T-helper 2 cell (primary cell): ENCODE results near the gene CRYBG1.
"Not testable (repeated sequence)": the region's sequence is repeated elsewhere in the genome, so short reads cannot be mapped to it uniquely, and the experiment has no call there.

Experiments used
- DNase-seq, 5 experiments: peaks; one replicate each; pipeline versions ENCODE4 v3.0.0 to v3.0.0-alpha.2; 2012 to 2022

Gene CRYBG1

GRCh38 chr6:106510090-106510970 is 149.8 kb downstream of the CRYBG1 start:
- peak; percentile 51 to 86 (median 57) for DNase-seq

DNA sequence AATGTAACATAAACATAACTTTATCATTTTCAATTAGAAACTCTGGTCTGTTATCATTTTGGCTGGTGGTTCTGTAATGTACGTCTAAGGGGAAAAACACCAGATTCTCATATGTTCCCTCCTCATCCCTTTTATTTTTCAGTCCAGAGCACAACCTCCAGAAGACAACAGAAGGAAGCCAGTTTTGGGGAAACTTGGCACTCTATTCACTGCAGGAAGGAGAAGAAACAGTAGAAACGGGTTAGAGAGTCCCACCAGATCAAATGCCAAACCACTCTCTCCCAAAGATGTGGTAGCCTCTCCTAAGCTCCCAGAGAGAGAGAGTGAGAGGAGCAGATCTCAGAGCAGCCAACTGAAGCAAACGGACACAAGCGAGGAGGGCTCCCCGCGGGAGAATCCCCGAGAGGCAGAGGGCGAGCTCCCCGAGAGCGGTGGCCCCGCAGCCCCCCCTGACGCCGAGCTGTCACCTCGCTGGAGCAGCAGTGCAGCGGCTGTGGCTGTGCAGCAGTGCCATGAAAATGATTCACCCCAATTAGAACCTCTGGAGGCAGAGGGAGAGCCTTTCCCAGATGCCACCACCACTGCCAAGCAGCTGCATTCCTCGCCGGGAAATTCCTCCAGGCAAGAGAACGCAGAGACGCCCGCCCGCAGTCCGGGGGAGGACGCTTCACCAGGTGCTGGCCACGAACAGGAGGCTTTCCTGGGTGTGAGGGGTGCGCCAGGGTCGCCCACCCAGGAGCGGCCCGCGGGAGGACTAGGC is 151.0 kb downstream of the CRYBG1 start:
- peak in 2 of 5 experiments; percentile 37 to 53 for DNase-seq

DNA sequence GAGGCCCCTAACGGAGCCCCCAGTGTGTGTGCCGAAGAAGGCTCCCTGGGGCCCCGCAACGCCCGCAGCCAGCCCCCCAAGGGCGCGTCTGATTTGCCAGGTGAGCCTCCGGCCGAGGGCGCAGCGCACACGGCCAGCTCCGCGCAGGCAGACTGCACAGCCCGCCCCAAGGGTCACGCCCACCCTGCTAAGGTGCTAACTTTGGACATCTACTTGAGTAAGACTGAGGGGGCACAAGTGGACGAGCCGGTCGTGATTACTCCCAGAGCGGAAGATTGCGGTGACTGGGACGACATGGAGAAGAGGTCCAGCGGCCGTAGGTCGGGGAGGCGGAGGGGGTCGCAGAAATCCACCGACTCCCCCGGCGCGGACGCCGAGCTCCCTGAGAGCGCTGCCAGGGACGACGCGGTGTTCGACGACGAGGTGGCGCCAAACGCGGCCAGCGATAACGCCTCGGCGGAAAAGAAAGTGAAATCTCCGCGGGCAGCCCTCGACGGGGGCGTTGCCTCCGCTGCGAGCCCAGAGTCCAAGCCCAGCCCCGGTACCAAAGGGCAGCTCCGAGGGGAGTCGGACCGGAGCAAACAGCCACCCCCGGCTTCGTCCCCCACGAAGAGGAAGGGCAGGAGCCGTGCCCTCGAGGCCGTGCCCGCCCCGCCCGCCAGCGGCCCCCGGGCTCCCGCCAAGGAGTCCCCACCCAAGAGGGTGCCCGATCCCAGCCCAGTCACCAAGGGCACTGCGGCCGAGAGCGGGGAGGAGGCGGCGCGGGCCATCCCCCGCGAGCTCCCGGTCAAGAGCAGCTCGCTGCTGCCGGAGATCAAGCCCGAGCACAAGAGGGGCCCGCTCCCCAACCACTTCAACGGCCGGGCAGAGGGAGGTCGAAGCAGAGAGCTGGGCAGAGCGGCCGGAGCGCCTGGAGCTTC is 151.8 kb downstream of the CRYBG1 start:
- peak; percentile 56 to 86 (median 73) for DNase-seq

- DNase-seq, result peak in 1 of 5 experiments; percentile 52
These were observed 152.6 kb downstream of the CRYBG1 start for GRCh38 chr6:106512968-106513574.

DNA sequence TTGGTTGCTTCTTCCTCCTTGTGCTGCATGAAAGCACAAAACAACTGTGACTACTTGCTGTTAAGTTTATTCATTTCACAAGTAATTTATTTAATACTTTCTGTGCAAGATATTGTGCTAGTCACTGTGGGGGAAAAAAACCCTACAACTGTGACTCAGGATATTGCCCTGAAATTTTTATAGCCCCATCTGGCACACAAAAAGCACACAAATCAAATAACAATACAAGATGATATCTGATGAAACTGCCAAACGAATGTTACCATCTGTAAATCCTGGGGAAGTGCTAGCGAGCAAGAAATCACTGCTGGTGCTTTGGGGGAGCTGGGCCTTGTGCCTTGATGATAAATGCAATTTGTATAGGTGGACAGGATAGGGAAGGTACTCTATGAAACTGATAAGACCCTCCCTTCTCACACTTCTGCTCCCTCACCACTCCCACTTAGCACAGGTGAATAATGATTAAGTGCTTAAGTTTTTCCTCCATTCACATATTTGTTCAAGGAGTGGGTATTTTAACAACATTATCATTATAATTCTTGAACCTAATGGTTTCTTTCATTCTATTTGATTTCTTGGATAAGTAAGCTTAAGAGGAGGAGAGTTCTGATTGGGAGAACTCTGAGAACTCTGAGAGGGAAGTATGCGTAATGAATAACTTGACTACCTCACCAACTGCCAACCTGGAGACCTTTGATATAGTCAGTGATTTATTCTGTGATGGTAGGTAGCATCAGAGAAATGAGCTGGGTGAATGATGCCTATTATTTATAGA is 153.5 kb downstream of the CRYBG1 start:
- DNase-seq, result peak in 1 of 5 experiments; percentile 73

- no peak for DNase-seq
These were observed 154.0 kb downstream of the CRYBG1 start for GRCh38 chr6:106514583-106514885.

DNA sequence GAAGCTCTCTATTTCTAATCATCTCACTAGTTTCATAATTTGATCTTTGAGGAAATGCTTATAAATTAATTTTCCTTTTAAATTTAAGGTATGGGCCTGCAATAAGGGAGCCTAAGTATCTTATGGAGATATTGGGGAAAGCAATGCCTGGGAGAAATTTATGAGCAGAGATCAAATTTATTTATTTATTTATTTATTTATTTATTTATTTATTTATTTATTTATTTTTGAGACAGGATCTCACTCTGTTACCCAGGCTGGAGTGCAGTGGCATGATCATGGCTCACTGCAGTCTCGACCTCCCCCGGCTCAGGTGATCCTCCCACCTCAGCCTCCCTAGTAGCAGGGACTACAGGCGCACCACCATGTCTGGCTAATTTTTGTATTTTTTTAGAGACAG is 155.1 kb downstream of the CRYBG1 start:
- not testable (repeated sequence) for DNase-seq

- DNase-seq, result peak in 1 of 5 experiments; percentile 57
These were observed 156.1 kb downstream of the CRYBG1 start for GRCh38 chr6:106516616-106517015.

DNA sequence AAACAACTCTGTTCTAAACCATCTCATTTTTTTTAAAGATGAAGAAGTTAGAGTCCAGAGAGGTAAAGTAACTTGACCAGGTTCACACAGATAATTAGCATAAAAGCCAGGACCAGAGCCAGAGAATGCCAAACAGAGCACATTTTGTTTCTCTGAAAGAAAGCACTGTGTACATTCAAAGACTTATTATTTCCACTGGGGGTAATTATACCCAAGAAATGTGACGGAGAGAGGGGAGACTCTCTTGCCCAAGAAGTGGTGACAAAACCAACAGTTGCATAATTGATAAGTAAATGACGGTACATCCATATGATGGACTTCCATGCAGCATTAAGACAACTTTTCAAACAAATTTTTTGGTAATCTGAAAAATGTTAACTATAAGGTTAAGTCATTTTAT is 157.2 kb downstream of the CRYBG1 start:
- DNase-seq, result no peak

GRCh38 chr6:106518748-106519147 is 158.2 kb downstream of the CRYBG1 start:
- DNase-seq, result peak in 1 of 5 experiments; percentile 65

- DNase-seq, result peak; percentile 19 to 98 (median 65)
These were observed 159.2 kb downstream of the CRYBG1 start for GRCh38 chr6:106519460-106520394.

DNA sequence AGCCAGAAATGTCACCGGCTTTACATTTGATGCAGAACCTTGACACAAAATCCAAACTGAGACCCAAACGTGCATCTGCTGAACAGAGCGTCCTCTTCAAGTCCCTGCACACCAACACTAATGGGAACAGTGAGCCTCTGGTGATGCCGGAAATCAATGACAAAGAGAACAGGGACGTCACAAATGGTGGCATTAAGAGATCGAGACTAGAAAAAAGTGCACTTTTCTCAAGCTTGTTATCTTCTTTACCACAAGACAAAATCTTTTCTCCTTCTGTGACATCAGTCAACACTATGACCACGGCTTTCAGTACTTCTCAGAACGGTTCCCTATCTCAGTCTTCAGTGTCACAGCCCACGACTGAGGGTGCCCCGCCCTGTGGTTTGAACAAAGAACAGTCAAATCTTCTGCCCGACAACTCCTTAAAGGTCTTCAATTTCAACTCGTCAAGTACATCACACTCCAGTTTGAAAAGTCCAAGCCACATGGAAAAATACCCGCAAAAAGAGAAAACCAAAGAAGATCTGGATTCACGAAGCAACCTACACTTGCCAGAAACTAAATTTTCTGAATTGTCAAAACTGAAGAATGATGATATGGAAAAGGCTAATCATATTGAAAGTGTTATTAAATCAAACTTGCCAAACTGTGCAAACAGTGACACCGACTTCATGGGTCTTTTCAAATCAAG is 160.3 kb downstream of the CRYBG1 start:
- DNase-seq, result peak; percentile 32 to 99 (median 79)

DNA sequence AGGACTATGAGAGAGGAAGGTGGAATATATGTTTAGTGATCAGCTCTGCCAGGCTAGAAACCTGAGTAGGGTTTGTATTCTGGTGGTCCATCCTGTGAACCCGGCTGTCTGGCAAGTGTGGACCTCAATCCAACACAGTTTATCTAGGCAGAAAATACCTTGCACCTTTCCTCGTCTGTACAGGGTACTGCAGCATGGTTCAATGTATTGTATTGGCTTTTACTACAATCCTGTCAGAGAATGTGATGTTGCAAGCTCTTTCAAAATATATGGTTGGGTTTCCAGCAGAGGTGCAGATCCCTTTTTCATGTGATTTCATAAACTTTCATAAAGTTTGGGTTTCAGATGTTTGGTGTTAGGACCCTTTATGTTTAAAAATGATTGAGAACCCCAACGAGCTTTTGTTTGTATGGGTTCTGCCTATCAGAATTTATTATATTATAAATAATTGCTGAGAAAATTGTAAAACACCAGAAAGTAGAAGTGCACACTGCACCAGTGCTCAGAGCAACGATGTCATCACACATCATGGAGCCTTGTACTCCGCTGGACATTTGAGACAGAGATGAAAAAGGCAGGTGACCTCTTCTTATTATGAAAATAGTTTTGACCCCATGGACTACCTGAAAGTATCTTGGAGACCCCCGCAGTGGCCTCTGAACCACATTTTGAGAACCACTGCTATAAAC is 162.2 kb downstream of the CRYBG1 start:
- DNase-seq, result peak in 1 of 5 experiments; percentile 52

DNA sequence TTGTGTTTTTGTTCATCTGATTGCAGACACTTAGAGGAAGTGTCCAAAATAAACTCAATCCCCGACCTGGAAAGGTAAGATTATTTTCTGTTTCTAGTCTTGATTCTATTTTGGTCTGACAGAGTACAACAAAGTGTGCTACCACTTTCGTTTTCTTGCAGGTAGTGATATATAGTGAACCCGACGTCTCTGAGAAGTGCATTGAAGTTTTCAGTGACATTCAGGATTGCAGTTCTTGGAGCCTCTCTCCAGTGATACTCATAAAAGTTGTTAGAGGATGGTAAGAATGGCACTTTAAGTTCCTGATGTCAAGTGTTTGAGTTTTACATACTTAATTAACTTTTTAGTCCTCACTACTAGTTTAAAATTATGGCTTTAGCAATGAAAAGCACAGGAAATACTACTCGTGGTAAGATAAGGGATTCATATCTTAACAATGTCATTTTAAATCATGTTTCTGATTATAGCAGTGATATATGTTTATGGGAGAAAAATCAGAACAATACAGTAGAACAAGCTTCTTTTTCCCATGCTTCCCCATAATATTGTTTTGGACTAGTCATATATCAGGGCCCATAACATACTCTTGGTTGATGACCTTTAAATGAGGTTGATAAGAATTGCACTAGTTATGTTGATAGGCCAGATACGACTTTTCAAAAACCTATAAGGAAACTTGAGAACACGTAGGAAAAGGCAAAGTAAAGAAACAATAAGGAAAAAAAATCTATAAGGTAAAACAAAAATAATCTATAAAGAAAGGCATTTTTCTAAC is 164.8 kb downstream of the CRYBG1 start:
- peak in 1 of 5 experiments; percentile 72 for DNase-seq

DNA sequence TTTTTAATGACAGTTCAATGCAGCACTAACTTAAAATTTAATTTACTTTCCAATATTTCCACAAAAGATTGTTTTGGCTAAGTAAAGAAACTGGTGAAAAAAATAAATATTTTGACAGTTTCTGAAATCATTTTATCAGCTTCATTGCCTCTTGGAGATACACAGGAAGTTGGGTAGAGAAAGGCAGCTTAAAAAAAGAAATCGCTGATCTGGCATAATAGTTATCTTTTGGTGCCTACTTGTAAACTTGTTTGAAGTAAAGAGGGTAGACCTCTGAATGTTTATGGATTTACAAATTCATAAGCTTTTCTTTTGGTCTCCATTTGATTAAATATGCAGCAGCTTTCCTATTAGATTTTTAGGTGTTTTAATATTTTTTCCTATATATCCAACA is 165.4 kb downstream of the CRYBG1 start:
- DNase-seq, result peak in 1 of 5 experiments; percentile 64

- no peak for DNase-seq
These were observed 166.6 kb downstream of the CRYBG1 start for GRCh38 chr6:106527117-106527516.

DNA sequence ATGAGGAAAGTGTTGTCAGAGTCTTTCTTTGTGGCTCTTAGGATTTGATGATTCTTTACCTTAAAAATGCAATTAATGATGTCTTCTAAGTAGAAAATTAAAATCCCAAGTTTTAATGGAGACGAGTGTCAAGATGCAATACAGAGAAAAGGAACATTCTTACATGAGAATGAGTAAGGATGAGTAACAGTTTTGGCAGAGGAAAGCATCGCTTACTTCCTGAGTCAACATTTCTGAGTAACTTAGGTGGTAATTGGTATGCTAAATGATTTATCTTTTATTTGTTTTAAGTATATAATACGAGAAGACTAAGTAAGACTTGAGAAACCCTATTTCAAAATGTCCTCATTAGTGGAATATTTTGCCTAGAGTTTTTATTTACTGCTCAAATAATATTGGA is 167.5 kb downstream of the CRYBG1 start:
- DNase-seq, result no peak

- no peak for DNase-seq
These were observed 168.0 kb downstream of the CRYBG1 start for GRCh38 chr6:106528521-106528920.
